Globus pallidus (tissue), 1 donor: Measurements from ENCODE around the gene NIN.

Experiments
- DNase-seq: peaks from one replicate; pipeline ENCODE4 v3.0.0-alpha.2; 2015; ENCODE audit warnings: low spot score

The NIN gene

DNA sequence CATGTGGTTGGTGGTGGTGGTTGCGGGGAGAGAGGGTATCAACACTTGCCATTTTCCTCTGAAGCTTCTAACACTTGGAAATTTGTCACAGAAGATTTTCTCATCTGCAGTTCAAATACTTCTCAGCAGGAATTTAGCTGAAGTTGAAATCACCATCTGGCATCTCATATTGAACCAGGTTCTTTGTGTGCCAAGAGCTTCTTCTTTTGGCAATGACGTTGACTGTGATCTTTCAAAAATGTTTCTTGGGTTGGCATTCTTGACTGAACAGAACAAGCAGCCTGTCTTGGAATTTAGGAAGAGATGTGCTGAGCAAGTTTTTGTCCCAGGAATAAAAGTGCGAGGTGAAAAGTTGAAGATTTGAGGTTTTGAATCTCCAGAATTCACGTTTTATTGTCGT lies 8.7 kb upstream of the NIN start:
- DNase-seq: no peak

DNA sequence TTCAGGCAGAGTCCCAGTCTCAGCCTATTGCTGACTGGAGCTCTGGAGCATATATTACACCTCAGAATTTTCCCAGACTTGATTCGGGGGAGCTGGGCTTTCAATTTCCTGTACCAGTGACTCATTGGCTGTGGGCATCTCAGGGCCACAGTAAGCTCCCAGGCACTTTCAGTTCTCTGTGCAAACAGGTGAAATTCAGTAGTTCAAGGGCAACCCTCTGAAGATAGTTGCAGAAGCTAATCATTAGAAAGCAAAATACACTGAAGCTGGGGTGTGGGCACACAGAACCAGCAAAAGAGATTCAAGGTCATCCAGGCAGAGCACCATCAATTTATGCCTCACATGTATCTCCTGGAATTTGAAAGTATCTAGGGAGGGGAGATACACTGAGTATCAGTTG lies 8.1 kb upstream of the NIN start:
- no peak for DNase-seq

DNA sequence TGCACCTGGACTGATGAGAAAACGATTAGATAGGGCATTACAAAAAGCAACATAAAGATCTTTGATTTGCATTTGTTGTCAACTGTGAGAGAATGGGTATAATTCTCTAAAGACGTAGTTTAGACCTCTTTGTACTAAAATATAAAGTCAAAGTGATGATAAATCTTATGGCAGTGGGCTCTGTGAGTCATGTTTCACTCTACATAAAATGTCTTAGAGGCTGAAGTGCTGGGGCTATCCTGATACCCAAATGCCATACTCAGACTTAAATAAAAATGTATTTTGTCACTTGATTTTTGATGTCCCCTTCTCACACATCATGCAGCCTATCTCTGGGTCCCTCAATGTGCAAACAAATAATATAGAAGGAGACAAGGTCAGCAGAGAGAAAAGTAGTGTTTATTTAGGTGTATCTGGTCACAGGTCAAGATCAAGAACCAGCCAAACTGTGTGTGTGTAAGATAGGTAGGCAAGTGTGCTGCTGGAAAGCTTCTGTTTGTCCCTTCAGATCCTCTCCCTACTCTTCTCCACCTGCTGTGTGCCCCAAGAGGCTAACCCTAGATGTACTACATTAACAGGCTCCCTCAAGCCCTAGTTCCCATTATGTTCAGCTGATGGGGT lies 7.0 kb upstream of the NIN start:
- no peak for DNase-seq

DNA sequence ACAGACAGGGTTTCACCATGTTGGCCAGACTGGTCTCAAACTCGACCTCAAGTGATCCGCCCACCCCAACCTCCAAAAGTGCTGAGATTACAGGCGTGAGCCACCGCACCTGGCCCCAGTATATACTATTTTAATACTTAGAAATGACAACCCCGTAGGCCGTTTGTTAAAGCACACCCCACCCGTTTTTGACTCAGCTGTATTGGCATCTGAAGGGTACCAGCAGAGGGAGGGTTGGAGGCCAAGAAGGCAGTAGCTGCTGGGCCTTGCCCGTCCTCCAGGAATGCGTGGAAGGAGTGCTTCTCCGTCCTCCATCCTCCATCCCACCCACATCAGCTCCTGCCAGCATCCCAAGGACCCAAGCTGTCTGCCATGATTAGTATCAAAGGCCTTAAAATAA lies 6.3 kb upstream of the NIN start:
- no peak for DNase-seq

DNA sequence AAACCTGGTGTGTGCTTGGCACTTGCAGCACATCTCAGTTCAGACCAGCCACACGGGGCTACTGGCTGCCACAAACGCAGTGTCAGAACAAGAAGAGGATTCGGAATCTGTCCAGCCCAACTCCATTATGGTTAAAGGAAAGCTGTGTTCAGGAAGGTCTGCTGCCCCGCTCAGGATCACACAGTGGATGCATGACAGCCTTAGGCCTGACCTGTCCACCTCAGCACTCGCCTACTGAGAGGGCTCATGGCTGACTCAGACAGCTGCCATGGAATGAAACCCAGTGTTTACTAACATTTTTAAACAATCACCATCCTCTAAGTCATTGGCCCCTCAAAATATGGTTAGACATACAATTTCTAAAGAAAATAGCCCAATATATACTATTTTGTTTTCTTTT lies 5.6 kb upstream of the NIN start:
- no peak for DNase-seq

DNA sequence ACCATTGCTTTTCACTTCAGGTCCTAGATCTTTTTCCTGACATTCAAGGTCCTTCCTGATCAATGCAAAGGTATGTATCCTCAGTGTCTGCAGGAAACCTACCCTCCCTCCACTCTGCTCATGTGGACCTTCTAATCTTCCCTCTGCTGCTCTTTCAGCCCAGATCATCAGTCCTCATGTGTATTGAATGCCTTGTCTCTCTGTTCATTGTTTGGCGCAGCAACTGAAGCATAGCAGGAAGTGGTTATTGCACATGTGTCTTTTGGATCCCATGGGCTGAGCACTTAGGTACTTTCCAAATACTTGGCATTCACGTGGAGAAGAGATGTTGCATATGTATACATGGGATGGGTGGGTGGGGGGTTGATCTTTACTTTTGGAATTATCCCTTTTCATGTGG lies 4.3 kb upstream of the NIN start:
- DNase-seq: no peak

DNA sequence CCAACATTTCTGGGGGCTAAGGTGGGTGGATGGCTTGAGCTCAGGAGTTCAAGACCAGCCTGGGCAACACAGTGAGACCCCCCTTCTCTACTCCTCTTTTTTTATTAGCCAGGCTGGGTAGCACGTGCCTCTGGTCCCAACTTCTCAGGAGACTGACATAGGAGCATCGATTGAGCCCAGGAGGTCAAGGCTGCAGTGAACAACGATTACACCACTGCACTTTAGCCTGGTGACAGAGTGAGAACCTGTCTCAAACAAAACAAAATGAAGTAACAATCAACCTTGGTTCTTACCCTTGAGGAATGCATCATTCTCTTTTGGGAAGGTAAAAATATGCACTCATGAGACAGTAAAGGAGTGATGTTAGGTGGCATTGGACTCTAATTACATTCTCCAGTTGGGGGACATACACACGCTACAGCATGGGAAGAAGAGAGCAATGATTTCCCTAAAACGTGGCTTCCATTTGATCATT lies 3.9 kb upstream of the NIN start:
- no peak for DNase-seq

DNA sequence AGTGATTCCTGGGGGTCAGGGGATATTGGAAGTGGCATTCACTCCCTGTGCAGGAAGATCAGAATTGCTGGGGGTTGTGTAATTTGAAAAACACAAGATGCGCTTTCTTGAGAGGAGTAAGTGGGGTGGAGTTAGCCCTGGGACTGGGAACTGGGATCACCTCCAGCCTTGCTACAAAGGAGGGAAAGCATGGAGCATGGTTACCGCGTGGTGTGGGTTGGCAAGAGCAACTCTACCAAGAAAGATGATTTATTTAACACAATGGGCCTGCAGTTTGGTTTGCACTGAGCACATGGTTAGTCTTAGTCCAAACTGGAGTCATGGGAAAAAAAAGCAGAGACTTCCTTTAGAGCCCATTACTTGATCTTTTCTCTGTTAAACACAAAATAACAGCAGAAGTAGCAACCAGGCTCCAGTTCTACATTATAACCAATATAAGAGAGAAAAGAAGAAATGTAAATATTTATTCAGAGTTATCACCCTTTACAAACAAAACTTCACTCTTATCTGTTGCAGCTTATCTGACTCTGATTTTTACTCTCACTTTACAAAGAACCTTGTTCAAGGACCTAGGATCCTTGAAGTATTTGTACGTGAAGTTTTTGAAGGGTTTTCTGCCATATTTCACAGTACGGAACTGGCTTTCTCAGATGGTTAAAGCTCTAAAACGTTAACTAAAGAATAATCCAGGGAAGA lies 2.1 kb upstream of the NIN start:
- DNase-seq: peak; percentile 54

DNA sequence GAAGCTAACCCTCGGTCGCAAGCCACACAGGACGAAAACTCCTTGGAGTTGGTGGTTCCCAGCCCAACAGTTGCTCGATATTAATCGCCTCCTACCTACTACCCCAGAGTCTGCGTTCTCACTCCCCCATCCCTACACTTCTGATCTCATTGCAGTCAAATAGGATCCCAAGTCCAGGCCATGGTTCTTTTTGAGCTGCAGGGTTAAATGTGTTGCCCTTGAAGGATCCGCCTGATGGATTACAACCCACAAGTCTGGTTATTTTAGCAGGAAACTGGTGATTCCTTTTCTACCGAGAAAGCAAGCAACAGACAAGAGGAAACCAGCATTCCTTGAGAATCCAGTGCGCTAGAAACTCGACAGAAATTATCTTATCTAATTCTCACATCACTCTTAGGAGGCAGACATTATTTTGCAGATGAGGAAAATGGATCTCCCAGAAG lies 785 bp upstream of the NIN start:
- DNase-seq: peak; percentile 34

DNA sequence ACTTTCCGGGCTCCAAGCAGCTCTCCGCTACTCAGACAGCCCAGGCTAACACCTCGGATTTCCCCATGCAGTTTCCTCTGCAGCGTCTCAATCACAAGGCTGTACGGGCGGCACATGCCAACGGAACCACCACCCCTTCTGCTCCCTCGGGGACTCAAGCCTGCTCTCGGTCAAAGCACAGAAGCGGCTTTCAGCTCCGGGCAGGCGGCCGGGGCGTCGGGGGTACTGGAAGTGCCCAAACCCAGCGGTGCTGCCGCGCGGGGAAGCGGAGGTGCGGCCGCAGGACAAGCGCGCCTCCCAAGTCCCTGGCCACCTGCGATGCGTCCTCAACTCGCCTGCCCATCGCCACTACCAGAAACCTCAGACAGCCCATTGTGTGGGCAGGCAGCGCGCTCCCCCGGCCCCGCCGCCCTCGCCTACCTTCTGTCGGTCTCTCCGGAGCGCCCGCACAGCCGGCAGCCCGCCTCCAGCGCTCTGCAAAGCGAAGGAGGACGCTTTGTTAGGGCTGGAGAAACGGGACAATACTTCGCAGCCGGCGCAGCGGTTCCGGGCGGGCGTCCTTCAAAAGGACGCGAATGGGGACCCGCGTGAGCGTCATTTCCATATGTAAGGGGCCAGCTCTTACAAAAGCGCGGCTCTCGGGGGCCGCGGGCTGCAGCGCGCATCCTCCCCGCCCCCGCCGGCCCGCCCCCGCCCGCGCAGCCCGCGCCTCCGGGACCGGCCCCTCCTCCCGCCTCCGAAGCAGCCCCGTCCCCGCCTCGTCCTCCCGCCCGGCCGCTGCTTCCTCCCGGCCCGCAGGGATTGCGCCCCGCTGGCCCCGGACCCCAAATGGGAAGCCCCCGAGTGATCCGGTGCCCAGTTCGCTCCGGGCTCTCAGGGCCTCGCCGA lies 674 bp downstream of the NIN start:
- DNase-seq: peak; percentile 57

DNA sequence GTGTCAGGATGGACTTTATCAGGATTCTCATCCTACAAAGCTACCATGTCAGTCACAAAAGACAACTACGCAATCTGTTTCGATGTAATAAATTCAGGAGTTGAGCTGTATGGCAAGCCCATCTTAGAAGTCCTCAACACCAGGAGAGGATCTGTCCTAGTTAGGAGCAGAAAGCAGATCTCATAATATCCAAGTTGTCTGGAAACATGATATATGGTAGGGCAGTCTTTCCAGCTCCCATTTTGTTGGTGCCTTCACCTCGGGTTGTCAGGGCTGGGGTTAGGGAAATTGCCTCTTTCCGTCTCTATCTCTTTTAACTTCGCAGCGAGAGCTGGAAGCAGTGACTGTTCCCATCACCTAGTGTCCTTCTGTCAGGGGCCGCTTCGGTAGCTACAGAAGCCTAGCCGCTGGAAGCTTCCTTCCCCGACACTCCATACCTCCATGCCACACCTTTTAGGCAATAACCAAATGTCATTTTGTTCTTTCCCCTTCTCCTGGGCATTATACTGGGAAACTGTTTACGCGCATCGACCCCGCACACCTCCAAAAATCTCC lies 1.4 kb downstream of the NIN start:
- DNase-seq: no peak

DNA sequence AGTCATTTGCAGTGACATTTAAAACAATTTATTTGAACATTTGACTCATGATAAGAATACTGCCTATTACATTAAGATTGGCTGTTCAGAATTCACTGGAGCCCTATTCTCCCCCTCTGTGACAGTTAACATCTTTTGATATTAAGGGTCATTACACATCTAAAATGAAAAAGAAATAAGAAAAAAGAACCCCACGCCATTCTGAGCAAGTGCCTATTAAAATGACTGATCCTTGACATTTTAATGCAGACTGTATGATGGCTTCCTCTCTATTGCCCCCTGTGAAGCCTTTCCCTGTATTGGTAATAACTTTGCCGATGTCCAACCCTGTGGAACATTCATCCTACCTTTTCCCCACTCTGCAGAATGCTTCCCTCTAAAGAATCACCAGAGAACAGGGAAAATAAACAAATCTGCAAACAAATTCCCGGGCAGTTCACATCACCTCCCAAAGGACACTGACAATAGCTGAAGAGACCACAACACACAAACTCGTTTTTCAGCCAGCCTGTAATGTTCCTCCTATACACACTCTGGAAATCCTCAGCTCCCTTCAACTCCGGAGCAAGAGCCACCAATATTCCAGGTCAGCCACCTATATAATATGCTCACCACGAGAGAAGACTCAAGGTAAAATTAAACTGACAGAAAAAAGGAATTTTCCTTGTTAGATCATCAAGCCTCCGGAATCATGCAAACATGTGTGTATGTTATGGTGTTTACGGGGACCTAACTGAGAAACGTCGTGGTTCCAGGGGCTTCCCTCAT lies 2.1 kb downstream of the NIN start:
- no peak for DNase-seq

DNA sequence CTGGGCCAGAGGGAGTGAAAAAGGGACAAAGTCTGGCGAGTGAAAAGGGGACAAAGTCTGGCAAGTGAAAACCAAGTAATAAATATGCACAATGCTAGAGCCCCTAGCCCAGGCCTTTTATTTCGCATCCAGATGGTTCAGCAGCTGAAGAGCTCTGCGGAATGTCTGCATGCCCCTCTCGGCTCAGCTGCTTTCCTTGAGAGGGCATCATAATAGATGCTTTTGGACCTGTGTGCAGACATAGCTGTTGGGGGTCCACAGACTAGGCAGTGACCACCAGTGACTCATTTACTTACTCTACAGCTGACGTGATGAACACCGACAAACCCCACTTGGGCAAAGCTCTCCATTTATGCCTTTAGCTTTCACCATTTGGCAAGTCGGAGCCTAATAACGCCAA lies 4.3 kb downstream of the NIN start:
- no peak for DNase-seq

DNA sequence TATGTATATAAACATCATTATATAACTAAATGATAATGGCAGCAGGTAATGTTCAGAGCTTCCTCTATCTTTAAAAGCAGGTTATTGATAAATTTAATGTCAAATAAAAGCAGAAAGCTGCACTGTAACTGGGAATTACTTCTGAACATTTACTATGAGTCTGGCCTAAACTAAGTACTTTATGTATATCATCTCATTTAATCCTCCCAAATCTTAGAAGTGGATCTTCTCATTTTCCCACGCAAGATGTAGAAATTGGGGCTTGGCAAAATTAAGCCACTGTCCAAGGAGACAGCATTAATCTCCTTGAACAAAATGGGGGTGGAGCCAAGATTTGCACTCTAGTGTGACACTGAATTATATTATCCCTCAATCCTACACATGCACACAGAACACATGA lies 5.7 kb downstream of the NIN start:
- no peak for DNase-seq

DNA sequence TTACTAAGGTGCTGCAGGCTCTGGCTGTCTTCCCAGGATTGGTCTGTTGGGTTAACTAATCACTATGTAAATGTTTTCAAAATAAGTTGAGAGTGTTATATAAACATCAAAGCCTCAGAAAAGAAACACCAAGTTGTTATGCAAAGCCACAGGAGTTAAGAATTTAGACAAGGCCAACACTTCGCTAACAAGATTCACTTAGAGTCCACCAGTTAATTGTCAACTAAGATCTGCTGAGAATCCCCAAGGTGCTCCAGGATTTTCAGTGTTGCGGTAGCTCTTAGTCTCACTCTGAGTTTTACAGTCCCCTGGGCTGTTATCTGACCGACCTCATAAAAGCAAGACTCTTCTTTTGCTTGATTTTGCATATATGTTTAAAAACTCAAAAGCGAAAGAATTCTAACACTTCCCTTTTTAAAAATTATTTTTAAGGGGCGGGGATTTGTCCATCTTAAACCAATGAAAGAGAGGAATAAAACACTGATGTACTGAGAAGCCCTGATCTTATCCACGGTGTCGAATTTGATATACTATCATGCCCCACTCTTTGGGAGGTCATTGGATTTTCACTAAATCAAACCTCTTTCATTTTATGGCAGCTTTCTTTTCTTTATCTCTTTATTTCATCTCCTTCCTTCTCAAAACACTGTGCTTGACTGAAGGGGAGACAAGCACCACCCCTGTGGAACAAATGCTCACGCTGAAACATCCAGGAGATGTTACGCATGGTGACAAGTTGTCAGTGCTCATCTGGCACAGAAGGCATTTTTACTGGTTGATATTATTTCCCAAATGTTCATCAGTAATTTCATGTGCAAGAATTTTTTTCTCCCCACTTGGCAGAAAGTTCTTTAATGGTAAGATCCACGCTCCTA lies 7.0 kb downstream of the NIN start:
- DNase-seq: no peak

DNA sequence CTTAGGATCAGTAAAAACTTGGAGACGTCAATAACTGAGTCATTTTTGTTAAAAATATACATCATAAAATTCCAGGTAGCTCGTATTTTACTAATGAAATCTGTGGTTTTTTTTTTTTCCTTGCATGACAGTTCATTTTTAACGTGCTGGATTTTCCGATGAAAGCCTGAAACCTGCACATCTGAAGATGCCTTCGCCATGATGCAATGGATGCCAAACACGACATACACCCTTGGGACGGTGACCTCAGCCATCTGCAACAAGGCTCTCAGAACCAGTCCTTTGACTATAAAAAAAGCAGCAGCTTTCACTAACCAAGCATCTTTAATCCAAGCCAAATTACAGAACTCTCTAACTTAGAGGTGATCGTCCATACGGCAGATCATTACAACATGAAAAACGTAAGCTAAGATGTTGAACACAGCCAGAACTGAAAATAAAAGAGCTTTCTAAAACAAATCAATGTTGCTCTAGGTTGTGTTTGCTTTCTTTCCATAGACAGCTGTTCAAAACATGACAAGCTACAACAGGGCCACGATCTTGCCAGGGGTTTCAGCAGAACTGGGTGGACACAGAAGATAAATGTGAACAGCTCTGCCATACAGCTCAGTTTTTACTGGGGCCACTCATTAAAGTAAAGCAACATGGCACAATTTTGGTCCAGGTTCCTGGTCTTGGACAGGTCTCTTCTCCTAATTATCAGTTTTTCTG lies 7.8 kb downstream of the NIN start:
- DNase-seq: no peak

DNA sequence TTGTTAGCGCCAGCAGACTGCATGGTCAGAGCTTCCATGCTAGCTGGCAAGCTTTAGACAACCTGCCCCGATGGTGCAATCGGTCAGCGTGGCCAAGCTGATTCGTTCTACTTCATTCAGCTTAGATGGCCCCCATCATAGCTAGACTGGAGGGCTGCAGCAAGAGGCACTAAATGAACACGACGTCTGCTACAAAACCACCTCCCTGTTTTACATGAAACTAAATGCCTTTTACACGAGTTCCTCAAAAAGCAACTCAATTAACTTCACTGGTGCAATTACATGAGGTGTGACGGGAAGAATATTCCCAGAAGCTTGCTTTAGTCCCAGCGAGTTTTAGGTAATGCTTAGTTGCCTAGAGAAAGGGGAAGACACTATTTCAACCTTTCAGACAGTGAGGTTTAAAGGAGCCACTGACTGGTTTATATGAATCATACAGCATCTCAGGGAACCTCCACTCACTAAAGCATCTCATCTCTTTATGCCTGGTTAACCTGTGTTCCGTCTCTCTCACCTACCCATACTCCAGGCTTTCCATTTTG lies 8.4 kb downstream of the NIN start:
- DNase-seq: no peak

DNA sequence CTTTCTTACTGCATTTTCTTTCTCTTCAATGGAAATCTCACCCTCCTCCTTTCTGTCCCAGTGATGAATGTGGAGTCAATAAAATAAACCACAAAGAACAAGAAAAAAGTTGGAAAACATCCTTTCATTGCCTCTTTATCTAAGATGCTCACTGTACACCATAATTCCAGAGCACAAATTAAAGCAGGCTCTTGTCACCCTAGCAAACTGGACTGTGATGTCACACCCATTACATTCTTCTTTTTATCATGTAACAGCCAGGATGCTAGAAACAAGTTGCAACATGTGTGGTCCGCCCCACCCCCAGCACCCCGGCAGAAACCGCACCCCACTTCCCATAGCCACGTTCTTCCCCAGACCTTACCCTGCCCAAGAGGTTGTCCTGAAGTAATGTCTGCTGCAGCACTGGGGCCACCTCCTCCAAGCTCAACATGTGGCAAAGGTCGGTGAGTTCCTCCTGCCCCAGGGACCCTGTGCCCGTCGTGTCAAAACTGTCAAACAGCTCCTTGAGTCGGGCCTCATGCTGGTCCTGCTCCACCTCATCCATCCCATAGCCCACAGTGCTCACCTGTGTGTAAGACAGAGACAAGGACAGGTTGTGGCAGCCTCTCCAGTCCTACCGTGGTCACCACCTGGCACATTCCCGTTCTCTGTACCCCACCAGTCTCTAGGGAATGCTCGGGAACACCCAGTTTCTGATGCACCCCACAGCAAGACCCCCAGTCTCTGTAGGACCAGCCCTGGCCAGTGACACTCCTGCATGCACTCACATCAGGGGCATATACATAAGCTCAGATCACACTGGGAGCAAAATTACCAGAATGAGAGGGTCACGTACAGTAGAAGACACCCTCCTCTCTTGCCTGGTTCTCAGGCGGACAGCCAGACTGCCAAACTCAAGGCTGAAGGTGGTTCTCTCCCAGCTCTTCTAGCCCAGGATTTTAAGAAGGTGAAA lies 9.2 kb downstream of the NIN start:
- no peak for DNase-seq
